ENCODE measurements around the gene SEPTIN5. TPM values are rescaled to one million over a fixed set of nuclear protein-coding genes. Genes with fewer than 3 reads are reported as not detected.

The SEPTIN5 gene
- total and polyA plus RNA-seq, 9 of the 15 experiments (the other 6 are each of a cell fraction or from before 2014, with no cell fraction given) = 0.03 to 195 (median 119) TPM

- TF ChIP-seq EZH2 (IDR thresholded peaks at IDR 0.05; ENCODE audit: borderline replicate concordance, low read depth, low read length) (0 out of 2 replicates have a peak, but pooled peaks have one; percentile 75), TFAM (CRISPR knock-in tag; conservative IDR thresholded peaks at IDR 0.05) (no peak), NEUROD1 (IDR thresholded peaks at IDR 0.05; ENCODE audit: borderline replicate concordance, low read depth, low read length, partially characterized antibody) (no peak), HDAC1 (IDR thresholded peaks at IDR 0.05) (peak in 1 of 2 experiments; percentile 78; a peak in 2 of 4 replicates), C11orf30 (IDR thresholded peaks at IDR 0.05; ENCODE audit: low read depth) (peak; percentile 90), SMAD4 (CRISPR knock-in tag; conservative IDR thresholded peaks at IDR 0.05) (peak; percentile 57), PTRF (tag; IDR thresholded peaks at IDR 0.05) (no peak), SMAD1 (IDR thresholded peaks at IDR 0.05; ENCODE audit: low read depth, low read length, partially characterized antibody) (peak; percentile 47), ZNF143 (CRISPR knock-in tag; IDR thresholded peaks at IDR 0.05) (no peak), ETS1 (conservative IDR thresholded peaks at IDR 0.05; ENCODE audit: control insufficient read depth, low read depth, low read length) (0 out of 2 replicates have a peak, but pooled peaks have one; percentile 30), LARP7 (IDR thresholded peaks at IDR 0.05) (no peak), MAFF (IDR thresholded peaks at IDR 0.05; ENCODE audit: low read length) (peak; percentile 2), KLF10 (CRISPR knock-in tag; IDR thresholded peaks at IDR 0.05) (no peak), SMARCE1 (IDR thresholded peaks at IDR 0.05) (peak; percentile 60), POLR2G (IDR thresholded peaks at IDR 0.05; ENCODE audit: low read depth, low read length) (peak; percentile 68), ZEB2 (IDR thresholded peaks at IDR 0.05) (0 out of 2 replicates have a peak, but pooled peaks have one; percentile 68)
- TF ChIP-seq, protein P1, sequence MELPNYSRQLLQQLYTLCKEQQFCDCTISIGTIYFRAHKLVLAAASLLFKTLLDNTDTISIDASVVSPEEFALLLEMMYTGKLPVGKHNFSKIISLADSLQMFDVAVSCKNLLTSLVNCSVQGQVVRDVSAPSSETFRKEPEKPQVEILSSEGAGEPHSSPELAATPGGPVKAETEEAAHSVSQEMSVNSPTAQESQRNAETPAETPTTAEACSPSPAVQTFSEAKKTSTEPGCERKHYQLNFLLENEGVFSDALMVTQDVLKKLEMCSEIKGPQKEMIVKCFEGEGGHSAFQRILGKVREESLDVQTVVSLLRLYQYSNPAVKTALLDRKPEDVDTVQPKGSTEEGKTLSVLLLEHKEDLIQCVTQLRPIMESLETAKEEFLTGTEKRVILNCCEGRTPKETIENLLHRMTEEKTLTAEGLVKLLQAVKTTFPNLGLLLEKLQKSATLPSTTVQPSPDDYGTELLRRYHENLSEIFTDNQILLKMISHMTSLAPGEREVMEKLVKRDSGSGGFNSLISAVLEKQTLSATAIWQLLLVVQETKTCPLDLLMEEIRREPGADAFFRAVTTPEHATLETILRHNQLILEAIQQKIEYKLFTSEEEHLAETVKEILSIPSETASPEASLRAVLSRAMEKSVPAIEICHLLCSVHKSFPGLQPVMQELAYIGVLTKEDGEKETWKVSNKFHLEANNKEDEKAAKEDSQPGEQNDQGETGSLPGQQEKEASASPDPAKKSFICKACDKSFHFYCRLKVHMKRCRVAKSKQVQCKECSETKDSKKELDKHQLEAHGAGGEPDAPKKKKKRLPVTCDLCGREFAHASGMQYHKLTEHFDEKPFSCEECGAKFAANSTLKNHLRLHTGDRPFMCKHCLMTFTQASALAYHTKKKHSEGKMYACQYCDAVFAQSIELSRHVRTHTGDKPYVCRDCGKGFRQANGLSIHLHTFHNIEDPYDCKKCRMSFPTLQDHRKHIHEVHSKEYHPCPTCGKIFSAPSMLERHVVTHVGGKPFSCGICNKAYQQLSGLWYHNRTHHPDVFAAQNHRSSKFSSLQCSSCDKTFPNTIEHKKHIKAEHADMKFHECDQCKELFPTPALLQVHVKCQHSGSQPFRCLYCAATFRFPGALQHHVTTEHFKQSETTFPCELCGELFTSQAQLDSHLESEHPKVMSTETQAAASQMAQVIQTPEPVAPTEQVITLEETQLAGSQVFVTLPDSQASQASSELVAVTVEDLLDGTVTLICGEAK (IDR thresholded peaks at IDR 0.05) = peak; percentile 71
- TF ChIP-seq, protein P1 (CRISPR knock-in tag; IDR thresholded peaks at IDR 0.05) = peak; percentile 54
Measured at GRCh38 chr22:19691721-19692341, 22.5 kb upstream of the SEPTIN5 start (continued).
